Fibroblast of mammary gland (primary cell): ENCODE results near the gene CT47B1.

Source experiments
- DNase-seq: peaks from one replicate; pipeline ENCODE4 v3.0.0-alpha.2; 2010; ENCODE audit warnings: low read depth
- H3K4me3 ChIP-seq: 2 replicates; pipeline ENCODE4 v1.5.1; 2011; ENCODE audit warnings: low read depth, mild to moderate bottlenecking, low read length, moderate library complexity; ENCODE audit not compliant: control insufficient read depth
- CTCF ChIP-seq: conservative IDR thresholded peaks from 2 replicates; pipeline ENCODE4 v1.5.1; 2011; ENCODE audit warnings: low read depth, low read length, inconsistent platforms; ENCODE audit not compliant: control insufficient read depth, insufficient read depth

CT47B1 gene

GRCh38 chrX:120823556-120823955 lies 52.1 kb downstream of the CT47B1 start:
- DNase-seq = no peak
- no peak for TF ChIP-seq CTCF
- H3K4me3 ChIP-seq = no peak overlapping the region
